Stimulated activated CD8-positive, alpha-beta memory T cell treated with anti-CD3 and anti-CD28 coated beads, Interleukin-15, amount 100 ng/mL, for 48 hours (primary cell): ENCODE measurements around the gene COL10A1.

Experiments used
- DNase-seq, 2 donors: peaks; one replicate each; pipeline ENCODE4 v3.0.0-alpha.2; 2020; ENCODE audit warnings: low read depth in 2 of 2

Gene COL10A1

DNA sequence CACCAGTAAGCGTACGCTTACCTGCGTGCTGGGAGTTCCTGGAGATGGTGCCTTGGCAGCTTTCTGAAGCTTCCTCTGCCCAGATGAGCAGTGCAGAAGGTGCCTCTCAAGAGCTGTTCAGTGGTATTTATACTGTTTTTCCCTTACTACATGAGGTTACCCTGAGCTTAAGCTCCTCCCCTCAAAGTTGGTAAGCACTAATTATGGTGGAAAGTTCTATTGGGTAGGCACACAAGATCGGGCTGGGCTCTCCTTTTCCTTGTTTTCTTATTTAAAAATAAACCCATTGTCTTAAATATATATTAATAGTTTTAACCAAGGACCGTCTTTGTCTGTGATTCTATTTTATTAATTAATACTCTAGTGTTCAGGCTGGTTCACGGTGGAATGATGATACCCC is at the start of gene COL10A1:
Gene COL10A1 (minus strand): TSS at position 101 of the 400 bp plus-strand sequence. CDS start 640 bp downstream, outside the sequence.
- DNase-seq: no peak

DNA sequence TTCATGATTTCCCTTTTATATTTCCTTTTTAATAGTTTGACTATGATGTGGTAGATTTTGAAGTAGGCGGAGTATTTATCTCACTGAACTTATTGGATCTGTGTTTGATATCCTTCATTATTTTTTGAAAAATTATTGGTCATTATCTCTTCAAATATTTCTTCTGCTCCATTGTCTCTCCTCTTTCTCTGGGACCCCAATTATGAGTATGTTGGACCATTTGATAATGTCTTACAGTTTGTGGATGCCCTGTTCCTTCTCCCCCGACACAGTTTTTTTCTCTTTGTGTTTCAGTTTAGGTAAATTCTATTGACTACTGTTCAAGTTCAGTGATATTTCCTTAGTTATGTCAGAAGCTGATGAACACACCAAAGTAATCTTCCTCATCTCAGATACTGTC is 49.4 kb upstream of the COL10A1 start:
- no peak for DNase-seq

DNA sequence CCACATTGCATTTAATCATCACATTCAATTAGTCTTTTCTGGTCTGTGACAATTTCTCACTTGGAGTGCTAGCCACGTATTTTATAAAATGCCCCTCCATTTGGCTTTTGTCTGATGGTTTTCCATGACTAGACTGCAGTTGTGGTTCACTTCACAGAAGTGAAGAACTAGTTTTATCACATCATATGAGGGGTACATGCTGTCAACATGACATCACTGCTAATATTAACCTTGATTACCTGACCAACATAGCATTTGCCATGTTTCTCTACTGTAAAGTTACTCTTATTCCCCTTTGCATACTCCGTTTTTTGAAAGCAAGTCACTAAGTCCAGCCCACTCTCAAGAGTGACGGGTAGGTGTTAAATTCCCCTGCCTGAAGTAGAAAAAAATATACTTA is 48.0 kb upstream of the COL10A1 start:
- no peak for DNase-seq

DNA sequence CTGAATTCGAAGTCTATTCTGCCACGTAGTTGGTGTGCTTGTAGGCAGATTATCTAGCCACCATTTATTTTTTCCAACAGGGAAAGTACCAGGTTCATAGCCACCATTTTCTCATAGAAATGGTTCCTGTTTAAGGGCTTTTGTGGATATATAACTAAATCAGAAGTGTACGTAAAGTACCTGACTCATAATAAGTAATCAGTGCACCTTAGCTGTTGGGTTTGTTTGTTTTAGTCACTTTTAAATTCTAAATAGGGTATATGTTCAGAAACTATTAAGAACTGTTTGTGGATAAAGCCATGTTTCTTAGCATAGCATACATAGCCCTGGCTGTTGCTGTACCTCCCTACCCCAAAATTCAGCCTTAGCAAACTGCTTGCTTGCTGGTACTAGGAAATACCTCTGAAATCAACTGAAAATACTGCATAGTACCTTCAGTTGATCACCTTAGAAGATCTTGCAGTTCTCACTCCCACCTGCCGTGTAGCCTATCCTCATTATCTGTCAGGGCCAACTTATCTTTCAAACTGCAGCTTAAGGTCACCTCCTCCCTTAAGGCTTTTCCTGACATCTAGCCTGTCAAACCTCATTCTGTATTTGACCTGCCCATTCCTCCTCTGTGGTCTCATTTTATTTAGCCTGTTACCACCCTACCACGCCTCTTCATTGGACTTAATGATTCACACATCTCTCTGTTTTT is 44.6 kb upstream of the COL10A1 start:
- DNase-seq: no peak

DNA sequence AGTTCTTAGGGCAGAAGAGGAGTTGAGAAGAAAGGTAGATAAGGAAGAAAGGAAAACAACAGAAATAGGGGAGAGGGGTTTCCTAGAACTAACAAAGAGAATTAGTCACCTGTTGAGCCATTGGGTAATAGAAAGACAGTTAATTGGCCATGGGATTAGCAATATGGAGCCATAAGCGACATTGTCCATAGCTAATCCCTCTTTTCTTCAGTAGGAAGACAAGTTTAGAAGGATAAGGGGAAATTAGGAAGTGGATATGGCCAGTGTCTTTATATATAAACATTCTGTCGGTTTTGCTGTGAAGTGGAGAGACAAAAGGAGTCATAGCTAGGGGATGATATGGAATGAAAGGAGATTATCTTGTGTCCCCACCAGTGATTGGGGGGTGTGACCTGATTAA is 43.9 kb upstream of the COL10A1 start:
- no peak for DNase-seq

DNA sequence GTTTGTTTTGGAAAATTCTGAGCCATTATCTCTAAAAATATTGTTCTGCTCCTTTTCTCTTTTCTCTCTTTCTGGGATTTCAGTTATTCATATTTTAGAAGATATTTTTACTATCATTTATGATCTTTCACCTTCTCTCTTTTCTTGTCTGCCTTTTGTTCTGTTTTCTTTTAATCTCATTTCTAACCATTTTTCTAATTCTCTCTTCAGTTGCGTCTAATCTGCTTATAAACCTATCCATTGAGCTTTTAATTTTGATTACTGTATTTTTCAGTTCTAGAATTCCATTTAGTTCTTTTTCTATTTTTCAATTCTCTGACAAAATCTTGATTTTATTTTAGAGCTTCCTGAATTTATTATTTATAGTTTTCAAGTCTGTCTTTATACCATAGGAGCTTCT is 42.2 kb upstream of the COL10A1 start:
- no peak for DNase-seq

DNA sequence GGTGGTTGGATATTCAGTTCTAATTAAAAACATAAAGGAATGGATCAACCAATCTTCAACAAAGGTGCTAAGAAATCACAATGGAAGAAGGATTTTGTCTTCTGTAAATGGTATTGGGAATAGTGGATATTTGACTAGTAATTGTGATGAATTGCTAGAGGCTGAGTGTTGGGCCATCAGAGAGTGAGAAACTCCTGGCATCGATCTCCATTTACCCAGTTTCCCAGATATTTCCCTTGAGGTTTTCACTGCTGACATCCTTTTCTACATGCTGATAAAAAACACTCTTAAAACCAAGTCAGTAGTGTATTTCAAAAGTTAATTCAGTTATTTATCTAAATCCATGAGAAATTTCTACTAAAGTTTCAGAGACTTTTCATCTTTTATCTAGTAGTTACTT is 40.4 kb upstream of the COL10A1 start:
- no peak for DNase-seq

DNA sequence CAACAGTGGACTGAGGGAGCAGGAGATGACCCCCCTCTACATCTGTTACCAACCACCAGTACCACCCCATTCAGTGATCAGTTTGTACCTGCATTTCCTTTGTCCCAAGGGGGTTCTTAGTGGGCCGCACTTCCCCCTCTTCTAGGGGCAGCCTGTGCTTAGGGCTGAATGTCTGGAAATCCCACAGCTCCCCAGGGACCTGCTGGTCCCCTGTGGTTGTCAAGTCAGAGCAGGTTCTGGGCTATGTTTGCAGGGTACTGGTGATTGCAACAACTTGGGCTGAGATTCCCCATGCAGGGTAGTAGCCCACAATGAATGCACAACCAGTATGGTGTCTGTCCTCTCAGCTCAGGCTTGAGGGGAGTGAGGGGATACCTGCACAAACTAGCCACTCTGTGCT is 39.7 kb upstream of the COL10A1 start:
- no peak for DNase-seq

DNA sequence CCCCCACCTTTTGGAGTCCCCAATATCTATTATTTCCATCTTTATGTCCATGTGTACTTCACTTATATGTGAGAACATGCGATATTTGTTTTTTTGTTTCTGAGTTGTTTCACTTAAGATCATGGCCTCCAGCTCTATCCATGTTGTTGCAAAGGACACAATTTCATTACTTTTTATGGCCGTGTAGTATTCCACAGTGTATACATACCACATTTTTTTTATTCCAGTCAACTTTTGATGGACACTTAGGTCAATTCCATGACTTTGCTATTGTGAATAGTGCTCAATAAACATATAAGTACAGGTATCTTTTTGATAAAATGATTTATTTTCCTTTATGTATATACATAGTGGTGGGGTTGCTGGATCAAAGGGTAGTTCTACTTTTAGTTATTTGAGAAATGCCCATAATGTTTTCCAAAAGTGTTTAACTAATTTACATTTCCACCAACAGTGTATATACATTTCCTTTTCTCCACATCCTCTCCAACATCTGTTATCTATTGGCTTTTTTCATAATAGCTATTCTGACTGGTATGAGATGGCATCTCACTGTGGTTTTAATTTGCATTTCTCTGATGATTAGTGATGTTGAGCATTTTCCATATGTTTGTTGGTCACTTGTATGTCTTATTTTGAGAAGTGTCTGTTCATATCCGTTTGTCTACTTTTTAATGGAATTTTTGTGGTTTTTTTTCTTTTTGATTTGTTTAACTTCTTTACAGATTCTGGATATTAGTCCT is 34.0 kb upstream of the COL10A1 start:
- no peak for DNase-seq

DNA sequence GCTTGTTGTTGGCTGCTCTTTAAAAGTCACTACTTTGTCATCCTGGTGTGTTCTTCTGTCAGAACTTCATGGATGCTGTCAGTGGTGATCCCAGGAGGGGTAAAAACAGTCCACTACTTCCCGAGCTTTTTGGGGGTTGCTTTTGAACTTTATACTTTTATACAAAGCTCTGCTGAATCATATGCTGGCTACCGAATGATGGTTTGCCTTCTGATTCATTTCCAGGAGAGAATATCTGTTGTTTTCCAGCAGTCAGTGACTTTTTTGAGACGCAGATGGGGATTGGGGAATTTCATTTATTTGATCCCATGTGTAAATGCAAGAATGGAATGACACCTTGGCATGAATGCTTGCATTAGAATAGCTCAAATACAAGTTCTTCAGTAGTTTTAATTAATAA is 32.7 kb upstream of the COL10A1 start:
- DNase-seq: no peak

DNA sequence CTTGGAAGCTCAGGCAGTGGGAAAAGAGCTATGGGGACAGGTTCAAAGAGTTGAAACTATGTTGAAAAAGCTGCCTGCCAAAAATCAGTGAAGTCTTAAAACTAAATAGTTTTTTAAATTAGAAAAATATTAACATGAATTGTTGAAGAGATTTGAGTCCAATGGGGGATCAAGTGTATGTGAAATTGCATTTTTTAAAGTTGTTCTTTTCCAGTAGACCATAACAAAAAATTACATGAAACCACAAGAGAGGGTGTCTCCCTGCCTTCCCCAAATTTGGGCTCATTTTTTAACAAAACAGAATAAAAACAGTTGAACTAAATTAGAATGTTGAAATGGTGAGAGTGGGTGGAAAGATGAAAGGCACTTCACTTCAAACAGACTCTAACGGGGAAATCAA is 31.5 kb upstream of the COL10A1 start:
- DNase-seq: no peak

DNA sequence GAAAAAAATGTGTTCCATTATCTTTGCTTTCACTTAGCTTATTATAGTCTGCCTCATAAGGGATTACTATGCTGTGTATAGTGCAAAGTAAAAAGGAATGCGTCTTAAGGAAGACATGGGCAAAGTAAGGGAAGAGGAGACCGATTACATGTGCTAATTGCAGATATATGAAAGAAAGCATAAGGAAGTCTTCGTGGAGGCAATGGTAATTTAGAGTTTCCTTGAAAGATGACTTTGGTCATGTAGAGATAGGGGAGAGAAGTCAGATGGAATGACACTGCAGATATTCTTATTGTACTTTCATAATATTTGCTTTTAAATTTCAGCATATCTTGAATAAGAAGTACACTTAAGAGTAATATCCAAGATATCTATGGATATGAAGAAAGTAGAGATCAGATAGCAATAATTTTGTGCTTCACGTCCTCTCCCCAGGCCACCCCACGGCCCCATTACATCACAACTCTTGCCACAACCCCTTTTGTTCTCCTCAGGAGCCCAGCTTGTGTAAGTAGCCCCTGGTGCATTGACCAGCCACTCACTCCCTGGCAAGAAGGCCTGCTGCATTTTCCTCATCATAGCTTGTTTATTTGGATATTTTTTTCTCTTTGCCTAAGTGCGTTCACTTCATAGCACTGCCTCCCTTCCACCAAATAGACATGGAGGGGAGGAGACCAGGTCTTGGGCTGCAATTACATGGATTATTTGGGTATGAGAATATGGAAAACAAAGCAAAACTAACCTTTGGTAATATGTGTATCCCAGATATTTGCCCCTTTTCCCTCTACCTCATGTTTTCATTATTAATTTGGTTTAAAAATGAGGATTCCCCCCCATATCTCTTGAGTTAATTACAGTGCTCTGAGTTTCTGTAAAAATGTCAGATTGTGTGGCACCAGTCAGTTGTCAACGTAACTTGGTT is 30.7 kb upstream of the COL10A1 start:
- no peak for DNase-seq

DNA sequence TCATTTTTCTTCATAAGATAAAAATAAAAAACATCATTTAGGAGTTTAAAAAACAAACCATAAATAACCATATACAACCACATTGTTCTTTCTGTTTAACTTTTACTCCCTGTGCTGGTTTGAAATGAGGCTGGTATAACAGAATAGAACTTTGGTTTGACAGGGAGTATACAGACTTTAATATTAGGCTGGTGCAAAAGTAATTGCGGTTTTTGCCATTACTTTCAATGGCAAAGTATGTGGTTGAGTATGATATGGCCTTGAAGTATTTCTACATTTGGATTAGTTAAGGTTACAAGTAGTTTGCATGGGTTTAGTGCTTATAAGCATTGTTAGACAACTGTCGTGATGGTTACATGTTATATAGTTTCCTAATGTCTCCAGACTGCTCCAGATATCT is 29.0 kb upstream of the COL10A1 start:
- no peak for DNase-seq

DNA sequence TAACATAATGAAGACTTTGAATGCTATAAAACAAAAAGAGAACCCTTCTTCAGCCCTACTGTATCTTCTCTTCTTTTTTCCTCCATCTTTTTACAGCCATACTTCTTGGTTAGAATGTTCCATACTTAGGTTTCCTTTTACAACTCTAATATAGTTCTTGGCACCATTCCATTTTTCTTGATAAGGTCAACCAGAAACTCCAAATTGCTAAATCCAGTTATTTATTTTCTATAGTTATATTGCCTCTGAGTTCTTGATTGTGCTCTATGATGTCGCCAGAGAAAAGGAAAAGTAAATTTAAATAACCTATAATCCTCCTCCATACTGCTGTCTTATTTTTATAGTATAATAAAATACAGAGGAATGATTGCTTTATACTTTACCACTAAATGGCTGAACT is 26.7 kb upstream of the COL10A1 start:
- no peak for DNase-seq

DNA sequence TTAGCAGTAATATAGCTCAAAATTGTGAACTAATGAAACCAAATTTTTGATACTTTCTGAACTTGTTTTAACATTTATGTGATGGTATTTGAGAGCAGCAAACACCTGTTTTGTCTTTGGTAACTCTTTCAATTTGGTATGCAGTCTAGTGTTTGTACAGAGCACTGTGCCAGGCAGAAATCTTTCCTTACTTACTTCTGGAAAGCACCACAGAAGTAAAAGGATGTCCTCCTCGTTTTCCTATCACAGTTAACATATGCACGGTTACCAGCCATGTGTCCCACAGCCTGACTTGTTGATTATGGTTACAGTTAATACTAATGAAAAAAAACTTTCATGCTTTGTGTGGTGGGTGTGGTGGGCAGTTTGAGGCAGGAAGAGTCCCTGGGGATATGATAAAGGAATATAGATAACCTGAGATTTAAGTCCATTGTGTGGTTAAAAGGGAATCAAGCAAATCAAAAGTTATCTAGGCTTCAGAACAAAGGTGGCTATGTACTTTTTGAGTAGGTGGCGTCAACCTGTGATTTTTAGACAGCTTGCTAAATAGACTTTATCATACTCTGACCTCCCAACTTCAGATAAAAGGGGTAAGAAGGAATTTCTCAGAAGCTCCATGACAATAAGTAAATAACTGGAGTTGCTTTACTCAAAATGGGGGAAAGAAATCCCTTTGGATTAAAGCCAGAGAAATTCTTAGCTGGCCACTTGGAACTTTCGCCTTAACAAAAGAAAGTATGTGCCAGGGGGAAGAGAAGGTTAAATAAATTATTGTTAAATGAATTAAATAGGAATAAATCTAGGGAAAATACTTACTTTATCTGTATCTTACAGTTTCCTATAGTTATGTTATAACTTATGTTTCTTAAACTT is 20.1 kb upstream of the COL10A1 start:
- no peak for DNase-seq

DNA sequence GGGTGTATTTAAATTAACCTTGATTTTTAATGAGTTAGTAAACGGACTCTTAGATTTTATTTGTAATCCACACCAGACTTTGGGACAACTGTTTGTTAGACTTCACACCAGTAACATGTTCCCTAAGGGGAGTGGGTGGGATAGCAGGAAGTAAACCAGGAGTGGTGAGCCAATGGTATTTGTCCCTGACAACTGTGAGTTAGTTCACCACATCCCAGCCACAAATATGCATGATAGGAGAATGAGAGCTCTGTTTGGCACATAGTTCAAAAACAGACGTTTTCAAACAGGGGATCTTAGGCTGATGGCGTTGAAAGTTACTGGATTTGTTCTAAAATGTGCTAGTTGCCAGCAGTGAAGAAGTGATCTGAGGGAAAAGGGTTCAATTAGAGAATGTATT is 18.7 kb upstream of the COL10A1 start:
- DNase-seq: no peak

DNA sequence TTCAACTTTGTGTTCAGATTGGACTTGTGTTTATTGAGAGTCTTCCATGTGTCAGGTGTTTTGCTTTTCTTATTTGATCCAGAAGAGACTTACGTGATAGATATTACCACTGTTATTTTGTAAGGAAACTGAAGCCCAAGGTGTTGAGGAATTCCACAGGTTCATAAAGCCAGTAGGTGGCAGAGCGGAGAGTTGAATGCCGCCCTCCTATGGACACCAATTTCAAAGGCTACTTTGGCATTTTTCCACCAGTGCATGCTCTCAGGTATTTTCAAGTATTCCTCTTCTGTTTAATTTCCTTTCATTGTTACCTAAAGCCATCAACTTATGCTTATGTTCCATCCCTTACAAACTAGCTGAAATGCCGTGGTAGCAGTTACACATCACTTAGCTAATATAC is 14.0 kb upstream of the COL10A1 start:
- DNase-seq: no peak

DNA sequence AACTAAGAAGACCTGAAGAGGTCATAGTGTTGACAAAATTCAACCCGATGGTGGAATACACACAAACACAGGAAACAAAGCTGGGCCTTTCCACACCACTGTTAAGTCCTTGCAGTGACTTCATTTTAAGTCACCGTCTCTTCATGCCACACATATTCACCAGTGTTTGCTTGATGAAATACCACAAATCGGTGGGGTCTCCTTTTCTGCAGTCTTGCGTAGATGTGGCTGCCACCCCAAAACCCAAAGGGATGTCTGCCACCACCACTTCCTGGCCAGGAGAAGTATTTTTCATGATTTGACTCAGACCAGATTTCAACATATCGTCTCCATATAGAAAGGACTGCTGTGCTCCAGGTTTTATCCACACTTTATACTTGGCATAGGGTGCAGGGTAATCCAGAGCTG is 11.0 kb upstream of the COL10A1 start:
- DNase-seq: peak; percentile 6 to 19

DNA sequence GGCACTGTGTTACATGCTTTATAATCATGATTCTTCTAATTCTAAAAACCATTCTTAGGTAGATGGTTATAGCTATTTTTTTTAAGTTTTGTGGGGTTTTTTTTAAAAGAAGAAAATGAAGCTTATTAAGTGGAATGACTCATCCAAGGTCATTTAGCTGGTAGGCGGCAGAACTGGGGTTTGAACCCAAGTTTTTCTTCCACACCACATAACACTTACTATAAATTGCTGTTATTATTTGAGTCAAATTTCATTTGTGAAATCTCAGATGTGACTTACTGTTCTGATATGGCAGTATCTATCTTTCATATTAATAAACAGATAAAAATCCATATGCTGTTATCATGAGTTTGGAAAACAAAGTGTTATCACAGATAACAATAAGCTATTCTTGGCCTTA is 10.4 kb upstream of the COL10A1 start:
- no peak for DNase-seq

DNA sequence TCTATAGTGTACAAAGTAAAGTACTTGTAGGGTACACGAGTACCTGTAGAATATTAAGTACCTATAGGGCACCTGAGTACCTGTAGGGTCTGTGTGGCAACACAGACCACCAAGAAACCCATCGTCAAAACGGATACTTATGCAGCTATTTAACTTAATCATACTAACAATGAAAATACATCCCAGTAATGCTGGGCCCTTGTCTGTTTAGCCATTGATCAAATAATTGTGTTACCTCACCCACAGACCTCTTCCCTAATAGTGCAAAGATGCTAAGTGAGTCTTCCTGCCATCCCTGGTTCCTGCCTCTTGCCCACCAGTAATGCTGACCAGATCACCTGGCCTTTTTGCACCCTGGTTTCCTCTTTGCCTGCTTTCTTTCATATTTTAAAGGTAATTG is 7.5 kb upstream of the COL10A1 start:
- no peak for DNase-seq

DNA sequence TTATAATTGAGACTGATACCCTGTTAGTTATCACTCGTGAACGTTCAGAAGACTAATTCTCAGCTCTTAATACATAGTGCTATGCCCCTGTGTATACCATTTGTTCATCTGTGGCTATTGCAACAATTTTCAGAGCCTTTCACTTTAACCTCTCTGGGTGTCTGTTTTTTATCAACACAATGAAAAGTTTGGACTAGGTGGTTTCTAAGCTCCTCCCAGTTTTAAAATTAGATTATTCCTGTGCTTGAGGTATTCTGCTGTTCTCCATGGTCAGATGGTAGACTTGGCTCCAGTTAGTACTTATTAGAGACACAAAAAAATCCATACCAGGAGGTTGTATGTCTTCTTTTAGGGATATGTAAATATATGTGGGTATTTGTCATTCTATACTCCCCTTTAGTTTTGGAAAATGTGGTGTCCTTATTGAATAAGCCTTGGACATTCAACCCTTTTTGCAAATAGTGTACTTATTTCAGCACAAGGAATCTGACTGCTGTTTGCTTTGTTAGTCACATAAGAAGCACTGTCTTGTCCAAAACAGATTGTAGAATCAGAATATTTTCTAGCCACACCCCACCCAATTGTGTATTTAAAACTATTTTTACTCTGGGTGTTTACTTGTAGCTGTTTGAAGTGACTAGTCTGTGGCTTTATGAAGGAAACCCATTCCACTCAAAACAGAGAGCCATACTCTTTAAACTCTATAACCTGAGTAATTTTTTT is 2.0 kb upstream of the COL10A1 start:
- no peak for DNase-seq
